GM08714 (cell line): Measurements from ENCODE around the gene AWAT2.

Source experiments
- H3K4me3 ChIP-seq: fragments of 200-500 bp; sonication (Bioruptor generic); 2 replicates; pipeline ENCODE4 v1.5.1; 2014; ENCODE audit warnings: mild to moderate bottlenecking, low read length, inconsistent platforms
- ZNF274 ChIP-seq: IDR thresholded peaks from 2 replicates; pipeline ENCODE4 v1.6.1; 2012; ENCODE audit warnings: mild to moderate bottlenecking, low read depth, low read length

AWAT2 gene

GRCh38 chrX:70052895-70053615 is 3.3 kb upstream of the AWAT2 start:
- H3K4me3 ChIP-seq, result no peak overlapping the region
- no peak for TF ChIP-seq ZNF274

GRCh38 chrX:70049406-70049805 is 332 bp downstream of the AWAT2 start:
- H3K4me3 ChIP-seq, result no peak overlapping the region
- TF ChIP-seq ZNF274, result no peak

- no peak for TF ChIP-seq ZNF274
- no peak overlapping the region for H3K4me3 ChIP-seq
Observed at GRCh38 chrX:70046978-70047377, 2.8 kb downstream of the AWAT2 start.

- no peak for TF ChIP-seq ZNF274
Observed at GRCh38 chrX:70044541-70045245, 5.0 kb downstream of the AWAT2 start.

GRCh38 chrX:70043685-70044084 is 6.1 kb downstream of the AWAT2 start:
- no peak overlapping the region for H3K4me3 ChIP-seq
- TF ChIP-seq ZNF274, result no peak

More at GRCh38 chrX:70044541-70045245, 5.0 kb downstream of the AWAT2 start:
- no peak overlapping the region for H3K4me3 ChIP-seq

GRCh38 chrX:70042399-70043371 is 7.1 kb downstream of the AWAT2 start:
- no peak overlapping the region for H3K4me3 ChIP-seq
- no peak for TF ChIP-seq ZNF274

- H3K4me3 ChIP-seq, result no peak overlapping the region
- TF ChIP-seq ZNF274, result no peak
Observed at GRCh38 chrX:70041993-70042392, 7.7 kb downstream of the AWAT2 start.

- TF ChIP-seq ZNF274, result no peak
- H3K4me3 ChIP-seq, result no peak overlapping the region
Observed at GRCh38 chrX:70039758-70040157, 10.0 kb downstream of the AWAT2 start.

- no peak overlapping the region for H3K4me3 ChIP-seq
- TF ChIP-seq ZNF274, result no peak
Observed at GRCh38 chrX:70038951-70039350, 10.8 kb downstream of the AWAT2 start.

GRCh38 chrX:70038515-70038914 is 11.2 kb downstream of the AWAT2 start:
- H3K4me3 ChIP-seq, result no peak overlapping the region
- no peak for TF ChIP-seq ZNF274

GRCh38 chrX:70034646-70035045 is 15.1 kb downstream of the AWAT2 start:
- no peak for TF ChIP-seq ZNF274
- H3K4me3 ChIP-seq, result no peak overlapping the region

- H3K4me3 ChIP-seq, result no peak overlapping the region
Observed at GRCh38 chrX:70033348-70034051, 16.2 kb downstream of the AWAT2 start.

GRCh38 chrX:70032792-70033191 is 16.9 kb downstream of the AWAT2 start:
- H3K4me3 ChIP-seq, result no peak overlapping the region
- TF ChIP-seq ZNF274, result no peak

More at GRCh38 chrX:70033348-70034051, 16.2 kb downstream of the AWAT2 start:
- no peak for TF ChIP-seq ZNF274
